ENCODE data around the gene STARD3NL. TPM values are rescaled to one million over a fixed set of nuclear protein-coding genes. Genes with fewer than 3 reads are reported as not detected.
A peak's percentile ranks its signal among the peaks of the same experiment; 100 is the strongest.

STARD3NL gene, protein sequence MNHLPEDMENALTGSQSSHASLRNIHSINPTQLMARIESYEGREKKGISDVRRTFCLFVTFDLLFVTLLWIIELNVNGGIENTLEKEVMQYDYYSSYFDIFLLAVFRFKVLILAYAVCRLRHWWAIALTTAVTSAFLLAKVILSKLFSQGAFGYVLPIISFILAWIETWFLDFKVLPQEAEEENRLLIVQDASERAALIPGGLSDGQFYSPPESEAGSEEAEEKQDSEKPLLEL
- total RNA-seq, result 10 to 100 TPM; 11.1 to 16.3 (median 14.4) TPM
- 10 to 100 TPM; 14.1 to 28.5 (median 23.8) TPM for polyA plus RNA-seq
- long read RNA-seq, donor 1, transcript STARD3NL-201 (9 exons, 1,728 nt), result major isoform, 12 of 14 reads
- long read RNA-seq, donor 1, partial matches to known transcripts, result 1 of 14 reads
- long read RNA-seq, donor 1, other reads (novel, unspliced or antisense), result 0 of 14 reads
- long read RNA-seq, donor 2, transcript STARD3NL-201 (9 exons, 1,728 nt), result major isoform, 13 of 33 reads
- long read RNA-seq, donor 2, transcript STARD3NL-202 (10 exons, 1,365 nt), result minor isoform, 5 of 33 reads
- long read RNA-seq, donor 2, partial matches to known transcripts, result 5 of 33 reads
- long read RNA-seq, donor 2, other reads (novel, unspliced or antisense), result 9 of 33 reads

DNA sequence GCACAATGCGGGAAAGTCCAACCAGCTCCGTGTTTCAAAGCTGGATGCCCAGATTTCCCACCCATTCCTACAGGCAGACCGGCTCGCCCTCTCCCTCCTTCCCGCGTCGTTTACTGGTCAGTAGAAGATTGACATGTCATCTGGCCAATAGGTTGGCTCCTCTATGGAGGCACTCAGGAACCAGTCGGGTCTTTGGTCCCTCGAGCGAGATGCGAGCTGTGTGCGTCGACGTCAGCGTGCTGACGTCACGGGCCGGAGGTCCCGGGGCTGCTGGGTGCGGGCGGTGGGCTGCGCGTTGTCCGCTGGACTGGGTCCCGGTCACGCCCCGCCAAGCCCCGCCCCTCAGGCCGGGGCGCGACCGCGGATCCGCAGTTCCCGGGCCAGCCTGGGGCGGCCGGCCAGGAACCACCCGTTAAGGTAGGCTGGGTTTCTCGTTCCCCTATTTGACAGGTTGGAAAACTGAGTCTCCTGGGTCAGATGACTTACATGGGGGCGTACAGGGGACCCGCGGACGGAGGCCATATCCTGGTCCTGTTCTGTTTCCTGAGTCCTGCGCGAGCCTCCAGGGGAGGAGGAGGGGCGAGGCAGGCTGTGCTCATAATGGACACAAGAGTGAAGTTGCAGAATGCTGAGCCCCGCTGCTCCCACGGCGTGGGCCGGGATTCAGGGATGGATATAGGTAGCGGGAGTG is at the start of gene STARD3NL:
Gene STARD3NL, plus strand, starts transcription at position 242 of the 691 bp plus-strand sequence. CDS start 29,260 bp downstream, outside the sequence.
- Histone ChIP-seq H3K27me3 (ENCODE audit: insufficient read depth in 3 of 3, low read length in 2 of 3) (no peaks in the 10 kb centered on the region), H3K4me3 (peak within 1 kb of the TSS; percentile 90), H3K36me3 (ENCODE audit: insufficient read depth in 1 of 2, low read depth in 1 of 2) (no peaks in the 10 kb centered on the region), H3K4me1 (peaks cover 31% of the 10 kb centered on the region), H3K9me3 (no peaks in the 10 kb centered on the region), H3K27ac (peak within 1 kb of the TSS; percentile 89)
- TF ChIP-seq, protein P1, sequence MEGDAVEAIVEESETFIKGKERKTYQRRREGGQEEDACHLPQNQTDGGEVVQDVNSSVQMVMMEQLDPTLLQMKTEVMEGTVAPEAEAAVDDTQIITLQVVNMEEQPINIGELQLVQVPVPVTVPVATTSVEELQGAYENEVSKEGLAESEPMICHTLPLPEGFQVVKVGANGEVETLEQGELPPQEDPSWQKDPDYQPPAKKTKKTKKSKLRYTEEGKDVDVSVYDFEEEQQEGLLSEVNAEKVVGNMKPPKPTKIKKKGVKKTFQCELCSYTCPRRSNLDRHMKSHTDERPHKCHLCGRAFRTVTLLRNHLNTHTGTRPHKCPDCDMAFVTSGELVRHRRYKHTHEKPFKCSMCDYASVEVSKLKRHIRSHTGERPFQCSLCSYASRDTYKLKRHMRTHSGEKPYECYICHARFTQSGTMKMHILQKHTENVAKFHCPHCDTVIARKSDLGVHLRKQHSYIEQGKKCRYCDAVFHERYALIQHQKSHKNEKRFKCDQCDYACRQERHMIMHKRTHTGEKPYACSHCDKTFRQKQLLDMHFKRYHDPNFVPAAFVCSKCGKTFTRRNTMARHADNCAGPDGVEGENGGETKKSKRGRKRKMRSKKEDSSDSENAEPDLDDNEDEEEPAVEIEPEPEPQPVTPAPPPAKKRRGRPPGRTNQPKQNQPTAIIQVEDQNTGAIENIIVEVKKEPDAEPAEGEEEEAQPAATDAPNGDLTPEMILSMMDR (IDR thresholded peaks at IDR 0.05), result no peak
- intact Hi-C loops (cut with DNase I), result loop anchor here (5.0 kb wide), 2 partner anchors 34 to 261 kb away; partner anchors contain the start of gene SFRP4 (in 2 of the 2)
- DNase-seq (peak; percentile 93 to 96), ATAC-seq (peak; percentile 98 to 99 (median 98))
- WGBS, 3 donors, result 0% methylated on average over 40 to 51 of the region's 51 CpGs

DNA sequence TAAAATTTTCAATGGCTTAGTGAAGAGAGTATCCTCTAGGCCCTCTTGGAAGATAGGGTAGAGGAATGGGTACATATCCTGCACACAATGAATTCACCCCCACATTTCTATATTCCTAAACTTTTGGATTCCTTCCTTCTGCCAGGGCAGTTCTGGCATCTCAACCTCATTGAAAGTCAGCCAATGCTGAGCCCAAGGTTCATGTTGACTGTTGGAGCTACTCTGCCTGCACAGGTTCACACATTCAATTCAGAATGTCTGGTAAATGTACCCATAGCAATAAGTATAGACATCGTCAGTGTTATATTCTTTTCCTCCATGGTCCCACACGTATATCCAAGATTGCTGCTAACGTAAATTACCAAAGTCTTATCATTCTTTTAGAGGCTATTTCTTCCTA is 48.9 kb upstream of the STARD3NL start:
- Histone ChIP-seq H3K4me1 (no peaks in the 10 kb centered on the region), H3K27me3 (ENCODE audit: insufficient read depth in 3 of 3, low read length in 2 of 3) (no peaks in the 10 kb centered on the region), H3K9me3 (no peaks in the 10 kb centered on the region), H3K4me3 (no peak overlapping the region), H3K36me3 (ENCODE audit: insufficient read depth in 1 of 2, low read depth in 1 of 2) (no peaks in the 10 kb centered on the region), H3K27ac (no peak overlapping the region)
- WGBS, 3 donors, result 93 to 97% (median 95%) methylated on average over 3 of the region's 3 CpGs
- no peak for ATAC-seq
- DNase-seq, result no peak
- TF ChIP-seq, protein P1 (IDR thresholded peaks at IDR 0.05), result no peak
- intact Hi-C loops (cut with DNase I), result no loop called here

DNA sequence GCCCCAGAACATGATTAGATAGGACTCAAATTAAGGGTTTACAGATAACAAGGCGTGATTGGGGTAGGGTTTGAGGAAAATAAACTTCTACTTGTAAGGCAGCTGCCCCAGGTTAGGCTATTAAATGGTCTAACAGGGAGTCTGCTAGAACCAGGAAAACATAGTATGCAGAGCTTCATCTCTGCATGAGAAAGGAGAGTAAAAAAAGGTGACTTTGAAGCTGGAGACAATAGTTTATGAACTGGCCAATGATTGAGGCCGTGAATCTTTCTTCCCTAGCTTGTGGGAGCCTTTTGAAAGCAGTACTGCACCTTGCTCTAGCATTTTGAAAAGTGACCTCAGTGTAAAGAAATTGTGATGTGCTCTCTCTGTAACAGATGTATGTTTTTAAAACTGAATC is 48.5 kb upstream of the STARD3NL start:
- intact Hi-C loops (cut with DNase I), result no loop called here
- Histone ChIP-seq H3K9me3 (no peaks in the 10 kb centered on the region), H3K36me3 (ENCODE audit: insufficient read depth in 1 of 2, low read depth in 1 of 2) (no peaks in the 10 kb centered on the region), H3K27me3 (ENCODE audit: insufficient read depth in 3 of 3, low read length in 2 of 3) (no peaks in the 10 kb centered on the region), H3K4me1 (no peaks in the 10 kb centered on the region), H3K4me3 (no peak overlapping the region), H3K27ac (no peak overlapping the region)
- TF ChIP-seq, protein P1 (IDR thresholded peaks at IDR 0.05), result no peak
- ATAC-seq (no peak), DNase-seq (no peak)
- WGBS, 3 donors, result 86 to 92% (median 90%) methylated on average over 2 of the region's 2 CpGs

DNA sequence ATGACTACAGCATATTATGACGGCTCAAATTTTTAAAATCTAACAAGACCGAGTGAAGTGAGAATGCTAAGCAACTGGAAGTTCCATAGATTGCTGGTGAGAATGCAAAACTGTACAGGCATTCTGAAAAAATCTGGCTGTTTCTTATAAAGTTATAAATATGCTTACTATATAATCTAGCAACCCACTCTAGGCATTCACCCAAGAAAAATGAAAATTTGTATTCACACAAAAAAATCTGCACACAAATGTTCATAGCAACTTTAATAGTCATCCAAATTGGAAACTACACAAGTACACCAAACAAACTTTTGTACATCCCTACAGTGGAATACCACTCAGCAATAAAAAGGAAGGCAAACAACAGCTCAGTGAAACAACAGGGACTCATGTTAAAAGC is 39.9 kb upstream of the STARD3NL start:
- intact Hi-C loops (cut with DNase I), result no loop called here
- no peak for ATAC-seq

More for the DNA sequence above, 39.9 kb upstream of the STARD3NL start:
- Histone ChIP-seq H3K4me3 (no peak overlapping the region), H3K27ac (no peak overlapping the region), H3K27me3 (ENCODE audit: insufficient read depth in 3 of 3, low read length in 2 of 3) (peaks cover 0 to 3% (median 0%) of the 10 kb centered on the region in 3 donors), H3K4me1 (no peaks in the 10 kb centered on the region), H3K9me3 (no peaks in the 10 kb centered on the region), H3K36me3 (ENCODE audit: insufficient read depth in 1 of 2, low read depth in 1 of 2) (no peaks in the 10 kb centered on the region)
- 88 to 93% (median 89%) methylated on average over 2 of the region's 2 CpGs for WGBS, 3 donors
- no peak for DNase-seq
- TF ChIP-seq, protein P1 (IDR thresholded peaks at IDR 0.05), result no peak
